ENCODE data around the gene TPCN1. TPM values are rescaled to one million over a fixed set of nuclear protein-coding genes. Genes with fewer than 3 reads are reported as not detected.

Gene TPCN1
- total RNA-seq, 1 donor from 2014 or later, result 27.9 TPM

GRCh38 chr12:113290506-113290905, 69.2 kb downstream of the TPCN1 start:
- Mint-ChIP-seq H3K27me3 (ENCODE audit: low read depth, unreplicated experiment) (no peaks in the 10 kb centered on the region), H3K9me3 (ENCODE audit: unreplicated experiment) (no peaks in the 10 kb centered on the region), H3K27ac (ENCODE audit: unreplicated experiment) (no peak overlapping the region), H3K4me3 (ENCODE audit: unreplicated experiment) (no peak overlapping the region), H3K4me1 (ENCODE audit: low read depth, unreplicated experiment) (peaks cover 8% of the 10 kb centered on the region), H3K36me3 (ENCODE audit: low read depth, unreplicated experiment) (peaks cover 36% of the 10 kb centered on the region)
- H2AFZ ChIP-seq (ENCODE audit: low read depth, low read length), result no peak overlapping the region
- H3K4me1 ChIP-seq (ENCODE audit: insufficient read depth, low read length), result no peaks in the 10 kb centered on the region
- DNase-seq (ENCODE audit: low read depth), result no peak
- no peak overlapping the region for H3K4me3 ChIP-seq (ENCODE audit: insufficient read depth, low read depth, low read length)
- no peak for TF ChIP-seq EZH2 (IDR thresholded peaks at IDR 0.05; ENCODE audit: insufficient read depth, low read length)
- TF ChIP-seq CTCF (IDR thresholded peaks at IDR 0.05; ENCODE audit: insufficient read depth, low read depth, low read length), result no peak
- no peak overlapping the region for H3K9ac ChIP-seq (ENCODE audit: low read length)
- H3K36me3 ChIP-seq (ENCODE audit: insufficient read depth, low read length), result no peaks in the 10 kb centered on the region
- no peaks in the 10 kb centered on the region for H4K20me1 ChIP-seq (ENCODE audit: insufficient read depth, low read length)
- no peaks in the 10 kb centered on the region for H3K9me3 ChIP-seq (ENCODE audit: insufficient read depth, low read depth, low read length)
- no peaks in the 10 kb centered on the region for H3K27me3 ChIP-seq (ENCODE audit: insufficient read depth, low read length)
- H3K4me2 ChIP-seq (ENCODE audit: low read length), result no peak overlapping the region
- H3K27ac ChIP-seq (ENCODE audit: low read depth, low read length), result no peak overlapping the region
- no peak for FAIRE-seq
- no peaks in the 10 kb centered on the region for H3K79me2 ChIP-seq (ENCODE audit: insufficient read depth, low read length)

- Mint-ChIP-seq H3K36me3 (ENCODE audit: low read depth, unreplicated experiment) (peaks cover 27% of the 10 kb centered on the region), H3K9me3 (ENCODE audit: unreplicated experiment) (no peaks in the 10 kb centered on the region), H3K4me3 (ENCODE audit: unreplicated experiment) (no peak overlapping the region), H3K27me3 (ENCODE audit: low read depth, unreplicated experiment) (no peaks in the 10 kb centered on the region), H3K27ac (ENCODE audit: unreplicated experiment) (no peak overlapping the region), H3K4me1 (ENCODE audit: low read depth, unreplicated experiment) (peaks cover 6% of the 10 kb centered on the region)
- Histone ChIP-seq H3K4me1 (ENCODE audit: insufficient read depth, low read length) (no peaks in the 10 kb centered on the region), H3K4me2 (ENCODE audit: low read length) (no peak overlapping the region), H3K4me3 (ENCODE audit: insufficient read depth, low read depth, low read length) (no peak overlapping the region), H3K27ac (ENCODE audit: low read depth, low read length) (no peak overlapping the region), H2AFZ (ENCODE audit: low read depth, low read length) (no peak overlapping the region), H4K20me1 (ENCODE audit: insufficient read depth, low read length) (no peaks in the 10 kb centered on the region), H3K79me2 (ENCODE audit: insufficient read depth, low read length) (no peaks in the 10 kb centered on the region), H3K27me3 (ENCODE audit: insufficient read depth, low read length) (no peaks in the 10 kb centered on the region), H3K9me3 (ENCODE audit: insufficient read depth, low read depth, low read length) (no peaks in the 10 kb centered on the region), H3K36me3 (ENCODE audit: insufficient read depth, low read length) (no peaks in the 10 kb centered on the region), H3K9ac (ENCODE audit: low read length) (no peak overlapping the region)
- no peak for DNase-seq (ENCODE audit: low read depth)
- no peak for FAIRE-seq
- no peak for TF ChIP-seq CTCF (IDR thresholded peaks at IDR 0.05; ENCODE audit: insufficient read depth, low read depth, low read length)
- TF ChIP-seq EZH2 (IDR thresholded peaks at IDR 0.05; ENCODE audit: insufficient read depth, low read length), result no peak
These were observed 70.3 kb downstream of the TPCN1 start for GRCh38 chr12:113291586-113291985.

- no peak overlapping the region for H2AFZ ChIP-seq (ENCODE audit: low read depth, low read length)
- H3K27ac ChIP-seq (ENCODE audit: low read depth, low read length), result no peak overlapping the region
- DNase-seq (ENCODE audit: low read depth), result peak; percentile 29
- no peak overlapping the region for H3K4me3 ChIP-seq (ENCODE audit: insufficient read depth, low read depth, low read length)
- Mint-ChIP-seq H3K27ac (ENCODE audit: unreplicated experiment) (no peak overlapping the region), H3K36me3 (ENCODE audit: low read depth, unreplicated experiment) (peaks cover 30% of the 10 kb centered on the region), H3K4me3 (ENCODE audit: unreplicated experiment) (no peak overlapping the region), H3K4me1 (ENCODE audit: low read depth, unreplicated experiment) (peaks cover 6% of the 10 kb centered on the region), H3K27me3 (ENCODE audit: low read depth, unreplicated experiment) (no peaks in the 10 kb centered on the region), H3K9me3 (ENCODE audit: unreplicated experiment) (no peaks in the 10 kb centered on the region)
- H3K36me3 ChIP-seq (ENCODE audit: insufficient read depth, low read length), result no peaks in the 10 kb centered on the region
- H3K4me2 ChIP-seq (ENCODE audit: low read length), result no peak overlapping the region
- TF ChIP-seq EZH2 (IDR thresholded peaks at IDR 0.05; ENCODE audit: insufficient read depth, low read length), result no peak
- TF ChIP-seq CTCF (IDR thresholded peaks at IDR 0.05; ENCODE audit: insufficient read depth, low read depth, low read length), result no peak
- no peaks in the 10 kb centered on the region for H3K4me1 ChIP-seq (ENCODE audit: insufficient read depth, low read length)
- H3K9me3 ChIP-seq (ENCODE audit: insufficient read depth, low read depth, low read length), result no peaks in the 10 kb centered on the region
- no peaks in the 10 kb centered on the region for H3K79me2 ChIP-seq (ENCODE audit: insufficient read depth, low read length)
- no peaks in the 10 kb centered on the region for H3K27me3 ChIP-seq (ENCODE audit: insufficient read depth, low read length)
- no peak for FAIRE-seq
- no peaks in the 10 kb centered on the region for H4K20me1 ChIP-seq (ENCODE audit: insufficient read depth, low read length)
- H3K9ac ChIP-seq (ENCODE audit: low read length), result no peak overlapping the region
These were observed 70.8 kb downstream of the TPCN1 start for GRCh38 chr12:113292091-113292490.
